Liver (tissue), 1 donor: Measurements from ENCODE around the gene CALY.

Experiments used
- REST ChIP-seq: IDR thresholded peaks from 2 replicates; pipeline ENCODE4 v1.6.1; 2016; ENCODE audit warnings: antibody characterized with exemption, mild to moderate bottlenecking
- ZBTB33 ChIP-seq: IDR thresholded peaks from 2 replicates; pipeline ENCODE4 v1.6.1; 2016; ENCODE audit warnings: antibody characterized with exemption

GRCh38 chr10:133344236-133344635 lies 7.5 kb upstream of the CALY start:
- TF ChIP-seq ZBTB33 (no peak), REST (no peak)
